A549 (cell line): ENCODE results near the gene CDYL2. TPM values are rescaled to one million over a fixed set of nuclear protein-coding genes. Genes with fewer than 3 reads are reported as not detected.

ENCODE experiments used
- ATAC-seq, 2 experiments: fragments of 200-7000 bp in 1 of 2; fragments of >200 bp in 1 of 2; cut with Nextera tagmentation in 1 of 2; cut with Tn5 transposase in 1 of 2; 3 replicates each; pipeline versions ENCODE4 v1.8.0 to v1.9.1; 2018 to 2020; ENCODE audit warnings: mild to moderate bottlenecking in 1 of 2, moderate library complexity in 1 of 2
- CTCF ChIA-PET: fragments of 300-600 bp; sonication (Branson Sonifier 250); formaldehyde crosslinking; extraction: SDS; loops from one replicate; lab custom pipeline; 2021; ENCODE audit warnings: antibody characterized with exemption, inconsistent platforms; lab: Yijun Ruan, JAX
- POLR2A ChIA-PET: fragments of 350-600 bp; formaldehyde crosslinking; extraction: SDS; loops from one replicate; lab custom pipeline; 2021; ENCODE audit warnings: antibody characterized with exemption, inconsistent platforms; lab: Yijun Ruan, JAX
- DNase-seq, 2 experiments: peaks; one replicate each; pipeline versions ENCODE4 v3.0.0 to v3.0.0-alpha.2; 2011 to 2016; ENCODE audit warnings: low read depth in 1 of 2, low spot score in 1 of 2
- FAIRE-seq: peaks from 2 replicates; lab custom pipeline; 2011; peaks lifted over from hg19 to GRCh38; lab: Jason Lieb, UNC
- H3K27ac ChIP-seq, 2 experiments: fragments of >200 bp; sonication (Bioruptor Twin); formaldehyde crosslinking; 3 replicates each; pipeline ENCODE4 v1.5.1; 2016 to 2017
- H3K4me1 ChIP-seq: fragments of >200 bp; sonication (Bioruptor Twin); formaldehyde crosslinking; 3 replicates; pipeline ENCODE4 v1.6.1; 2016
- H3K4me2 ChIP-seq: fragments of >200 bp; sonication (Bioruptor Twin); formaldehyde crosslinking; 3 replicates; pipeline ENCODE4 v1.6.1; 2016
- H3K4me3 ChIP-seq: fragments of >200 bp; sonication (Bioruptor Twin); formaldehyde crosslinking; 3 replicates; pipeline ENCODE4 v1.5.1; 2016
- H3K9me3 ChIP-seq: fragments of >200 bp; sonication (Bioruptor Twin); formaldehyde crosslinking; 3 replicates; pipeline ENCODE4 v1.6.1; 2016
- ATOH8 ChIP-seq: fragments of 250-450 bp; sonication (Bioruptor Pico); IDR thresholded peaks from 2 replicates; pipeline ENCODE4 v1.5.0; 2020; ENCODE audit warnings: low read depth, mild to moderate bottlenecking, moderate library complexity
- CEBPB ChIP-seq, 2 experiments: fragments of >200 bp in 1 of 2; sonication (Bioruptor Twin) in 1 of 2; formaldehyde crosslinking in 1 of 2; IDR thresholded peaks; 2 replicates each; pipeline ENCODE4 v1.6.1; 2012 to 2016
- CTCF ChIP-seq: fragments of >200 bp; sonication (Bioruptor Twin); formaldehyde crosslinking; IDR thresholded peaks from 3 replicates; pipeline ENCODE4 v1.5.1; 2016
- EHF ChIP-seq: fragments of 250-450 bp; sonication (Bioruptor Pico); IDR thresholded peaks from 2 replicates; pipeline ENCODE4 v1.5.0; 2020; ENCODE audit warnings: mild to moderate bottlenecking
- EHMT2 ChIP-seq: fragments of 200-600 bp; sonication (generic); IDR thresholded peaks from 2 replicates; pipeline ENCODE4 v1.6.1; 2016; ENCODE audit warnings: antibody characterized with exemption, low read depth, mild to moderate bottlenecking, moderate library complexity
- EP300 ChIP-seq, 2 experiments: fragments of >200 bp; sonication (Bioruptor Twin); formaldehyde crosslinking; IDR thresholded peaks; 2 replicates in 1 of 2; 3 replicates in 1 of 2; pipeline ENCODE4 v1.6.1; 2016 to 2017
- FOSB ChIP-seq: fragments of 250-450 bp; sonication (Bioruptor Pico); IDR thresholded peaks from 2 replicates; pipeline ENCODE4 v1.5.0; 2020; ENCODE audit warnings: mild to moderate bottlenecking, moderate library complexity
- HEYL ChIP-seq: fragments of 250-450 bp; sonication (Bioruptor Pico); IDR thresholded peaks from 2 replicates; pipeline ENCODE4 v1.8.0; 2021; ENCODE audit warnings: mild to moderate bottlenecking, moderate library complexity
- HOXB13 ChIP-seq: fragments of 250-450 bp; sonication (Bioruptor Pico); IDR thresholded peaks from 2 replicates; pipeline ENCODE4 v1.5.0; 2020; ENCODE audit warnings: low read depth, mild to moderate bottlenecking, moderate library complexity
- JUN ChIP-seq, 2 experiments: fragments of >200 bp; sonication (Bioruptor Twin); formaldehyde crosslinking; IDR thresholded peaks; 2 replicates in 1 of 2; 3 replicates in 1 of 2; pipeline ENCODE4 v1.6.1; 2016 to 2017
- MAFK ChIP-seq: fragments of 450-650 bp; IDR thresholded peaks from 2 replicates; pipeline ENCODE4 v1.6.1; 2014; ENCODE audit not compliant: partially characterized antibody
- RAD21 ChIP-seq, 2 experiments: fragments of >200 bp in 1 of 2; sonication (Bioruptor Twin) in 1 of 2; formaldehyde crosslinking in 1 of 2; IDR thresholded peaks in 1 of 2; conservative IDR thresholded peaks in 1 of 2; 2 replicates in 1 of 2; 3 replicates in 1 of 2; pipeline ENCODE4 v1.6.1; 2012 to 2018; ENCODE audit warnings: inconsistent platforms in 1 of 2
- WGBS: methylation state at CpG from one replicate; pipeline ENCODE4 v1.1.6; 2017; ENCODE audit errors: missing lambda C conversion rate; 5-methylcytosine and 5-hydroxymethylcytosine counted together
- polyA plus RNA-seq, 4 experiments: library from polyadenylated mRNA; depleted of rRNA in 3 of 4; stranded (reverse); fragments of >200 nt; fragmentation: RNase III in 1 of 4; extraction: RNeasy Plus Mini Kit Qiagen cat#74134 plus additional on column Dnase treatment in 1 of 4; gene quantifications; 2 replicates in 3 of 4; 3 replicates in 1 of 4; pipeline ENCODE4 v1.2.3, GENCODE V29; 2011 to 2017
- TF ChIP-seq, protein P1 (sequence below): fragments of >200 bp; sonication (Bioruptor Twin); formaldehyde crosslinking; IDR thresholded peaks from 3 replicates; pipeline ENCODE4 v1.6.1; 2016
- TF ChIP-seq, protein P2 (sequence below): fragments of 250-450 bp; sonication (Bioruptor Pico); IDR thresholded peaks from 2 replicates; pipeline ENCODE4 v1.5.0; 2021; ENCODE audit warnings: mild to moderate bottlenecking, moderate library complexity, borderline replicate concordance
- TF ChIP-seq, protein P3 (sequence below): fragments of >200 bp; sonication (Bioruptor Twin); formaldehyde crosslinking; IDR thresholded peaks from 2 replicates; pipeline ENCODE4 v1.6.1; 2016
- TF ChIP-seq, protein P4 (sequence below): fragments of 150-350 bp; IDR thresholded peaks from 2 replicates; pipeline ENCODE4 v1.6.1; 2014; ENCODE audit warnings: low read depth, mild to moderate bottlenecking, low read length

The CDYL2 gene
- polyA plus RNA-seq, 2 of the 4 experiments (the other 2 are of a cell fraction), result 0.05 to 0.10 TPM

- ChIA-PET CTCF (no interaction called here), POLR2A (no interaction called here)
- FAIRE-seq, result no peak
- Histone ChIP-seq H3K27ac (no peak overlapping the region), H3K4me1 (no peaks in the 10 kb centered on the region), H3K4me3 (no peak overlapping the region), H3K4me2 (no peak overlapping the region), H3K9me3 (peaks cover 11% of the 10 kb centered on the region; the same call in 1 of the 3 replicates)
- DNase-seq, result no peak
- WGBS, result 13% methylated on average over 6 of the region's 6 CpGs
- no peak for ATAC-seq
- TF ChIP-seq, protein P1, sequence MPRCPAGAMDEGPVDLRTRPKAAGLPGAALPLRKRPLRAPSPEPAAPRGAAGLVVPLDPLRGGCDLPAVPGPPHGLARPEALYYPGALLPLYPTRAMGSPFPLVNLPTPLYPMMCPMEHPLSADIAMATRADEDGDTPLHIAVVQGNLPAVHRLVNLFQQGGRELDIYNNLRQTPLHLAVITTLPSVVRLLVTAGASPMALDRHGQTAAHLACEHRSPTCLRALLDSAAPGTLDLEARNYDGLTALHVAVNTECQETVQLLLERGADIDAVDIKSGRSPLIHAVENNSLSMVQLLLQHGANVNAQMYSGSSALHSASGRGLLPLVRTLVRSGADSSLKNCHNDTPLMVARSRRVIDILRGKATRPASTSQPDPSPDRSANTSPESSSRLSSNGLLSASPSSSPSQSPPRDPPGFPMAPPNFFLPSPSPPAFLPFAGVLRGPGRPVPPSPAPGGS, result no peak
- TF ChIP-seq, protein P2, sequence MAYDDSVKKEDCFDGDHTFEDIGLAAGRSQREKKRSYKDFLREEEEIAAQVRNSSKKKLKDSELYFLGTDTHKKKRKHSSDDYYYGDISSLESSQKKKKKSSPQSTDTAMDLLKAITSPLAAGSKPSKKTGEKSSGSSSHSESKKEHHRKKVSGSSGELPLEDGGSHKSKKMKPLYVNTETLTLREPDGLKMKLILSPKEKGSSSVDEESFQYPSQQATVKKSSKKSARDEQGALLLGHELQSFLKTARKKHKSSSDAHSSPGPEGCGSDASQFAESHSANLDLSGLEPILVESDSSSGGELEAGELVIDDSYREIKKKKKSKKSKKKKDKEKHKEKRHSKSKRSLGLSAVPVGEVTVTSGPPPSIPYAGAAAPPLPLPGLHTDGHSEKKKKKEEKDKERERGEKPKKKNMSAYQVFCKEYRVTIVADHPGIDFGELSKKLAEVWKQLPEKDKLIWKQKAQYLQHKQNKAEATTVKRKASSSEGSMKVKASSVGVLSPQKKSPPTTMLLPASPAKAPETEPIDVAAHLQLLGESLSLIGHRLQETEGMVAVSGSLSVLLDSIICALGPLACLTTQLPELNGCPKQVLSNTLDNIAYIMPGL (CRISPR knock-in tag), result no peak
- TF ChIP-seq HOXB13 (CRISPR knock-in tag) (no peak), JUN (IDR thresholded peaks at IDR 0.05) (no peak), EHMT2 (no peak), RAD21 (conservative IDR thresholded peaks at IDR 0.05 in 1 of 2, IDR thresholded peaks at IDR 0.05 in 1 of 2) (no peak)
These were observed 64.9 kb downstream of the CDYL2 start for GRCh38 chr16:80739523-80739922.

GRCh38 chr16:80738521-80738920, 65.9 kb downstream of the CDYL2 start:
- POLR2A ChIA-PET, result no interaction called here
- ATAC-seq (no peak), FAIRE-seq (no peak), DNase-seq (no peak)
- CTCF ChIA-PET, result no interaction called here
- H3K9me3 ChIP-seq, result peaks cover 11% of the 10 kb centered on the region; the same call in 1 of the 3 replicates
- no peak overlapping the region for H3K4me3 ChIP-seq
- no peak for TF ChIP-seq MAFK
- TF ChIP-seq, protein P3, sequence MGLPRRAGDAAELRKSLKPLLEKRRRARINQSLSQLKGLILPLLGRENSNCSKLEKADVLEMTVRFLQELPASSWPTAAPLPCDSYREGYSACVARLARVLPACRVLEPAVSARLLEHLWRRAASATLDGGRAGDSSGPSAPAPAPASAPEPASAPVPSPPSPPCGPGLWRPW, result no peak
- TF ChIP-seq CEBPB (IDR thresholded peaks at IDR 0.05), result no peak
- TF ChIP-seq ATOH8, result no peak
- no peak for TF ChIP-seq FOSB (CRISPR knock-in tag)
- no peak for TF ChIP-seq CTCF
- WGBS, result under 1% methylated on average over 3 of the region's 3 CpGs
- no peak overlapping the region for H3K27ac ChIP-seq
- H3K4me1 ChIP-seq, result no peaks in the 10 kb centered on the region
- H3K4me2 ChIP-seq, result no peak overlapping the region

- POLR2A ChIA-PET, result no interaction called here
- Histone ChIP-seq H3K27ac (no peak overlapping the region), H3K4me3 (no peak overlapping the region), H3K9me3 (peaks cover 11% of the 10 kb centered on the region; the same call in 1 of the 3 replicates), H3K4me2 (no peak overlapping the region)
- under 1% methylated on average over 4 of the region's 4 CpGs for WGBS
- FAIRE-seq (no peak), DNase-seq (no peak)
- TF ChIP-seq HEYL (CRISPR knock-in tag), result no peak
- TF ChIP-seq, protein P4, sequence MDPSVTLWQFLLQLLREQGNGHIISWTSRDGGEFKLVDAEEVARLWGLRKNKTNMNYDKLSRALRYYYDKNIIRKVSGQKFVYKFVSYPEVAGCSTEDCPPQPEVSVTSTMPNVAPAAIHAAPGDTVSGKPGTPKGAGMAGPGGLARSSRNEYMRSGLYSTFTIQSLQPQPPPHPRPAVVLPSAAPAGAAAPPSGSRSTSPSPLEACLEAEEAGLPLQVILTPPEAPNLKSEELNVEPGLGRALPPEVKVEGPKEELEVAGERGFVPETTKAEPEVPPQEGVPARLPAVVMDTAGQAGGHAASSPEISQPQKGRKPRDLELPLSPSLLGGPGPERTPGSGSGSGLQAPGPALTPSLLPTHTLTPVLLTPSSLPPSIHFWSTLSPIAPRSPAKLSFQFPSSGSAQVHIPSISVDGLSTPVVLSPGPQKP, result no peak
- no peak for TF ChIP-seq EP300 (IDR thresholded peaks at IDR 0.05)
- TF ChIP-seq EHF (CRISPR knock-in tag), result no peak
- TF ChIP-seq, all 56 proteins: peak for 0
- no peaks in the 10 kb centered on the region for H3K4me1 ChIP-seq
- ATAC-seq, result no peak
- CTCF ChIA-PET, result no interaction called here
These were observed 68.6 kb downstream of the CDYL2 start for GRCh38 chr16:80735846-80736245.
